Osteocyte (in vitro differentiated cells): ENCODE results near the gene BCL2L11. TPM values are rescaled to one million over a fixed set of nuclear protein-coding genes. Genes with fewer than 3 reads are reported as not detected.
A peak's percentile ranks its signal among the peaks of the same experiment; 100 is the strongest.

Experiments used
- DNase-seq: peaks from one replicate; pipeline ENCODE4 v3.0.0; 2021; ENCODE audit warnings: mixed read lengths; ENCODE audit not compliant: unreplicated experiment; ENCODE audit errors: extremely low spot score
- H3K27ac Mint-ChIP-seq: one replicate; pipeline ENCODE4 v1.8.0; 2021; ENCODE audit warnings: mild to moderate bottlenecking, mixed read lengths; ENCODE audit not compliant: unreplicated experiment
- H3K27me3 Mint-ChIP-seq: one replicate; pipeline ENCODE4 v1.8.0; 2021; ENCODE audit warnings: mixed read lengths; ENCODE audit not compliant: unreplicated experiment
- H3K36me3 Mint-ChIP-seq: one replicate; pipeline ENCODE4 v1.8.0; 2021; ENCODE audit warnings: mixed read lengths; ENCODE audit not compliant: unreplicated experiment
- H3K4me1 Mint-ChIP-seq: one replicate; pipeline ENCODE4 v1.8.0; 2021; ENCODE audit warnings: mixed read lengths; ENCODE audit not compliant: unreplicated experiment
- H3K4me3 Mint-ChIP-seq: one replicate; pipeline ENCODE4 v1.8.0; 2021; ENCODE audit warnings: mild to moderate bottlenecking, moderate library complexity, mixed read lengths; ENCODE audit not compliant: unreplicated experiment
- H3K9me3 Mint-ChIP-seq: one replicate; pipeline ENCODE4 v1.8.0; 2021; ENCODE audit warnings: mixed read lengths; ENCODE audit not compliant: unreplicated experiment
- total RNA-seq: library from RNA; stranded (reverse); gene quantifications from 2 replicates; pipeline ENCODE4 v1.2.1, GENCODE V29; 2021
- TF ChIP-seq, protein P1 (sequence below): fragments of 200-600 bp; sonication (generic); IDR thresholded peaks from 2 replicates; pipeline ENCODE4 v1.5.0; 2021; ENCODE audit warnings: antibody characterized with exemption, mild to moderate bottlenecking, moderate library complexity

BCL2L11 gene
- total RNA-seq, 1 donor from 2014 or later, result 38.9 TPM

DNA sequence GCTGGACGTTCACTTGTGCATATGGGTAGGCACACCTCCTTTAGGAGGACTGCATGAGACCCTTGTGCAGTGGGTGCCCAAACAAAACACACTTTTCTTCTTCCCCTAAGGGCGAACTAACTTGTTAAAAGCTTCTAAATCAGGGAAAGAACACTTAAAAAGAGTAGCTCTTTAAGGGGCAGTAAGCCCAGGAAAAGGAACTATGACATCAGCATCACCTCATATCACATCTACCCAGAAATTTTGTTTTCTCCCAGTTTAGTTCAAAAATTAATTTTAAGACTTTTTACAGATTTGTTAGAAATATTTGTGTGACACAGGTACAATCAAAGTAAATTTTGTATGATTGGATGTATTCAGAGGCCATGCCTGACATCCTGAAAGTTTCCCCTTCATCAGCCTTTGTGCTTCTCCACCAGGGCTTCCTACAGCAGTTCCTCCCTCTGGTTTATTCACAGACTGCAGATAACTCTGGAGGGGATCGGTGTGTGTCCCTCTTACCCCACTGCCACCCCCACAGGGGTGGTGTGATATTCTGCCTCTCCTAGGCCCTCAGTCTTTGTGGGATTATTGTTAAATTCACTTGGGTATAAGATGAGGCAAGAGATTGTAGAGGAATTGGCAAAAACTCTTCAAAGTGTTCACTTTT is 27.6 kb downstream of the BCL2L11 start:
- H3K27ac Mint-ChIP-seq, result no peak overlapping the region

DNA sequence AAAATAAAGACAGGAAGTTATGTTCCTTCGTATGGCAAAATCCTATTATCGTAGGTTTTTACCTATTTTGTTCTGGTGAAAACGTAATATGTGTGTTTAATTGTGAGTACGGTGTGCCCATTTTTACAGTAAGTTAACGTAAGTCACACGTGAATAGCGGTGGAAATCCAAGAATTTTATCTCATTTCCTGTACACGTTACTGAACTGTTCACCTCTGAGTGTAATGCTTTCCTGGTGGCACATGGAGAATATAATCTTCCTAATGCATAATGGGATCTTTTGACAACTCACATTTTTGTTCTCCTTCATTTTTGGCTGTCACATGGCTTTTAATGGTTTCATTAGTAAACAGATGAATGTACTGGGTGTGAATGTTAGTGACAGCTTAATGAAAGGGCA is 28.2 kb downstream of the BCL2L11 start:
- H3K27ac Mint-ChIP-seq, result no peak overlapping the region
- no peaks in the 10 kb centered on the region for H3K27me3 Mint-ChIP-seq
- TF ChIP-seq, protein P1, sequence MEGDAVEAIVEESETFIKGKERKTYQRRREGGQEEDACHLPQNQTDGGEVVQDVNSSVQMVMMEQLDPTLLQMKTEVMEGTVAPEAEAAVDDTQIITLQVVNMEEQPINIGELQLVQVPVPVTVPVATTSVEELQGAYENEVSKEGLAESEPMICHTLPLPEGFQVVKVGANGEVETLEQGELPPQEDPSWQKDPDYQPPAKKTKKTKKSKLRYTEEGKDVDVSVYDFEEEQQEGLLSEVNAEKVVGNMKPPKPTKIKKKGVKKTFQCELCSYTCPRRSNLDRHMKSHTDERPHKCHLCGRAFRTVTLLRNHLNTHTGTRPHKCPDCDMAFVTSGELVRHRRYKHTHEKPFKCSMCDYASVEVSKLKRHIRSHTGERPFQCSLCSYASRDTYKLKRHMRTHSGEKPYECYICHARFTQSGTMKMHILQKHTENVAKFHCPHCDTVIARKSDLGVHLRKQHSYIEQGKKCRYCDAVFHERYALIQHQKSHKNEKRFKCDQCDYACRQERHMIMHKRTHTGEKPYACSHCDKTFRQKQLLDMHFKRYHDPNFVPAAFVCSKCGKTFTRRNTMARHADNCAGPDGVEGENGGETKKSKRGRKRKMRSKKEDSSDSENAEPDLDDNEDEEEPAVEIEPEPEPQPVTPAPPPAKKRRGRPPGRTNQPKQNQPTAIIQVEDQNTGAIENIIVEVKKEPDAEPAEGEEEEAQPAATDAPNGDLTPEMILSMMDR, result no peak
- no peak for DNase-seq
- H3K36me3 Mint-ChIP-seq, result peaks cover 70% of the 10 kb centered on the region
- H3K9me3 Mint-ChIP-seq, result no peaks in the 10 kb centered on the region
- no peak overlapping the region for H3K4me3 Mint-ChIP-seq
- peaks cover 11% of the 10 kb centered on the region for H3K4me1 Mint-ChIP-seq

More for the DNA sequence above, 27.6 kb downstream of the BCL2L11 start:
- no peak for DNase-seq
- Mint-ChIP-seq H3K27me3 (no peaks in the 10 kb centered on the region), H3K4me1 (peaks cover 11% of the 10 kb centered on the region), H3K36me3 (peaks cover 66% of the 10 kb centered on the region), H3K4me3 (no peak overlapping the region), H3K9me3 (no peaks in the 10 kb centered on the region)
- TF ChIP-seq, protein P1, result no peak

DNA sequence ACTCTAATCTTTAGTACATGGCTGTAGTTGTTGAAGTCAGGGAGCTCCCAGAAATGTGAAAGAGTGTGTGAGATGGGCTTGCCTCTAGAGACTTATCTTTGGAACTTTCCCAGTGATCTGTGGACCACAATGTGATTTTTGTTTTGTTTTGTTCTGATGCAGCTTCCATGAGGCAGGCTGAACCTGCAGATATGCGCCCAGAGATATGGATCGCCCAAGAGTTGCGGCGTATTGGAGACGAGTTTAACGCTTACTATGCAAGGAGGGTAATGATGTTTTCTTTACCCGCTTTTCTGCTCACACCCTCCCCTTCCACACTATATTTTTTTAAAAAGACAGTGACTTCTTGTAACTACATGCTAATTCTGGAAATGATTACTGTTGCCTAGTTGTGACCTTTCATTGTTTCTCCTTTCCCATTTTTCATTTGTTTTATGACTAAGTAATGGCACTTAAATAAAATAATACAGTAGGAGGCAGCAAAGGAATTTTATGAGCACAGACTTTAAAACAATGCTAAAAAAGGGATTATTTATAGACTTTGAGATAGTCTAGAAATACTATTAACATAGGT is 29.3 kb downstream of the BCL2L11 start:
- H3K27ac Mint-ChIP-seq, result no peak overlapping the region
- no peaks in the 10 kb centered on the region for H3K27me3 Mint-ChIP-seq
- TF ChIP-seq, protein P1, result peak; percentile 25
- peaks cover 76% of the 10 kb centered on the region for H3K36me3 Mint-ChIP-seq
- no peak overlapping the region for H3K4me3 Mint-ChIP-seq
- H3K9me3 Mint-ChIP-seq, result no peaks in the 10 kb centered on the region
- H3K4me1 Mint-ChIP-seq, result peaks cover 11% of the 10 kb centered on the region
- DNase-seq, result no peak

DNA sequence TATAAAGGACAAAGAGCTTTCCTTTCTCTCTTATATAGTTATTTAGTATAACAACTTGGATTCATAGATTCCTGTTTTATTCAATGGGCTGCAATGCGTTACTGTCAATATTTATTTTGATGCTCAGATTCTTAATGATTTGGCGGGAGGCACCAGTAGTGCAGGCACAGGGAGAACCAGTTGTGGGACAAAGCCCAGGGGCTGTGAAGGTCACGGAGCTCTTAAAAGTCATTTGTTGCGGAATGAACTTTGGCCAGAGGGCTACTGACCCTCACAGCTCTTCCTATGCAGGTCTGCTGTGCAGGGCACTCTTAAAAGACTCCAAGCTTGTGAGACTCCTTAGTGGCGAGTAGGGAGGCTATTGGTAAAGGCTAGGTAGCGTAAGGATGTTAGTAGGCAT is 34.0 kb downstream of the BCL2L11 start:
- Mint-ChIP-seq H3K9me3 (no peaks in the 10 kb centered on the region), H3K4me3 (no peak overlapping the region), H3K27me3 (no peaks in the 10 kb centered on the region), H3K36me3 (peaks cover 67% of the 10 kb centered on the region), H3K27ac (no peak overlapping the region), H3K4me1 (peaks cover 15% of the 10 kb centered on the region)
- DNase-seq, result no peak
- TF ChIP-seq, protein P1, result no peak

DNA sequence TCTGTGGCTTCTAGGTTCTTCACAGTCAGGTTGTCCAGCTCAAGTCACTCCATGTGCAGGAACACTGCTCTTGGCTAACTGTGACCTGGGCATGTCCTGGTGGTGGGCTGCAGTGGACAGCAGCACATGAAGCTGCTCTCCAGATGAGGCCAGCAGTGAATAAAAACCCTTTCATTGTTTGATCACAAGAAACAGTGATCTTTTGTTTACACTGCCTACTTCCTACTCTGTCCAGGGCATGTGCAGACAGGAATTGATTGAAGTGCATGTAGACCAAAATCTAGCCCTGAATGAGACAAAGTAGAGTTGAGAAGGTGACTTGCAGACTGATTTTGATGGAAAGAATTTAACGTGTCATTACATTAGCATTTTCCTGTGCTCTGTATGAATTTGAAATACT is 34.9 kb downstream of the BCL2L11 start:
- peaks cover 15% of the 10 kb centered on the region for H3K4me1 Mint-ChIP-seq
- TF ChIP-seq, protein P1, result no peak
- no peak for DNase-seq
- H3K36me3 Mint-ChIP-seq, result peaks cover 64% of the 10 kb centered on the region
- H3K4me3 Mint-ChIP-seq, result no peak overlapping the region
- H3K27me3 Mint-ChIP-seq, result no peaks in the 10 kb centered on the region
- no peaks in the 10 kb centered on the region for H3K9me3 Mint-ChIP-seq
- no peak overlapping the region for H3K27ac Mint-ChIP-seq
